ENCODE results near the gene KREMEN1.
"Not testable (repeated sequence)": the region's sequence is repeated elsewhere in the genome, so short reads cannot be mapped to it uniquely, and the experiment has no call there.

Gene KREMEN1

DNA sequence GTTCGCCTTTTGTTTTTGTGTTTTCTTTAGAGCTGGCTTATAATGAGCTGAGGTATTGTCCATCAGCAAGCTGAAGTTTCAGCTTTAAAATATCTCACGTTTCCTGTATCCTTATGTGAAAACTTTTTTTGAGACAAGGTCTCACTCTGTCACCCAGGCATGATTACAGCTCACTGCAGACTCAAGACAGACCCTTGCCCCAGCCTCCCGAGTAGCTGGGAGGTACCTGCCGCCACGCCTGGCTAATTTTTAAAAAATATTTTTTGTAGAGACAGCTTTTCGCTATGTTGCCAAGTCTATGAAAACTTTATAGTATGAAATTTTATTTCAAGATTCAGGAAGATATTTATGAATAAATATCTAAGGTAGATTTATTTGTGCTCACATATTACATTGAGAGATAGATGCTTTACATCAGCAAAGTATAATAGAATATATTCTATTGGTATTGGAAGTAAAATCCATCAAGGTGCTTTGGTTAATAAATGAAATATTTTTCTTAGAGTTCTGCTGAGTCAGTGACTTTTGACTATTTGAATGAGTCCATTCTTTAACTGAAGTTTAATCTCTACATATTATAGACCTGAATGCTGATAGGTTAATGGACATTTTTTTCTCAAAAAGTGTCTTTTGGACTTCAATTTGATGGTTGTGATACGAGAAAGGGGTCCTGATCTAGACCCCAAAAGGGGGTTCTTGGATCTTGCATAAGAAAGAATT lies 10.2 kb downstream of the KREMEN1 start:
- no peak for ATAC-seq (ENCODE audit: insufficient read depth, low read depth)
- Histone ChIP-seq H3K9ac (ENCODE audit: low read depth, low read length) (no peak overlapping the region), H3K27ac (ENCODE audit: low read length) (peak overlapping the region; percentile 47)

DNA sequence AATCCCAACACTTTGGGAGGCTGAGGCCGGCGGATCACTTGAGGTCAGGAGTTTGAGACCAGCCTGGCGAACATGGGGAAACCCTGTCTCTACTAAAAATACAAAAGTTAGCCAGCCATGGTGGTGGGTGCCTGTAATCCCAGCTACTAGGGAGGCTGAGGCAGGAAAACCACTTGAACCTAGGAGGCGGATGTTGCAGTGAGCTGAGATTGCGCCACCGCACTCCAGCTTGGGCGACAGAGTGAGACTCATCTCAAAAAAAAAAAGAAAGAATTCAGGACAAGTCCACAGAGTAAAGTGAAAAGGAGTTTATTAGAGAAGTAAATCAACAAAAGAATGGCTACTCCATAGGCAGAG lies 10.7 kb downstream of the KREMEN1 start:
- not testable (repeated sequence) for H3K36me3 ChIP-seq (ENCODE audit: insufficient read depth, low read length); H3K9me3 ChIP-seq (ENCODE audit: insufficient read depth, low read length, severe bottlenecking); ATAC-seq (ENCODE audit: insufficient read depth, low read depth); H3K4me3 ChIP-seq (ENCODE audit: low read depth in 1 of 2, low read length in 2 of 2); H3K9ac ChIP-seq (ENCODE audit: low read depth, low read length); H3K27me3 ChIP-seq (ENCODE audit: insufficient read depth, low read length, poor library complexity); H4K20me1 ChIP-seq (ENCODE audit: insufficient read depth, low read length); DNase-seq; H2AFZ ChIP-seq (ENCODE audit: low read depth, low read length); H3K4me2 ChIP-seq (ENCODE audit: insufficient read depth, low read length); H3K27ac ChIP-seq (ENCODE audit: low read length)
- peaks cover 79% of the 10 kb centered on the region for H3K79me2 ChIP-seq (ENCODE audit: insufficient read depth, low read length)
- H3K4me1 ChIP-seq (ENCODE audit: insufficient read depth, low read length), result peaks cover 39% of the 10 kb centered on the region

More for the DNA sequence above, 10.2 kb downstream of the KREMEN1 start:
- DNase-seq, result no peak
- Histone ChIP-seq H3K79me2 (ENCODE audit: insufficient read depth, low read length) (peaks cover 74% of the 10 kb centered on the region), H3K4me2 (ENCODE audit: insufficient read depth, low read length) (no peak overlapping the region), H3K4me3 (ENCODE audit: low read depth in 1 of 2, low read length in 2 of 2) (no peak overlapping the region), H3K9me3 (ENCODE audit: insufficient read depth, low read length, severe bottlenecking) (no peaks in the 10 kb centered on the region), H4K20me1 (ENCODE audit: insufficient read depth, low read length) (no peaks in the 10 kb centered on the region), H3K4me1 (ENCODE audit: insufficient read depth, low read length) (peaks cover 45% of the 10 kb centered on the region), H3K36me3 (ENCODE audit: insufficient read depth, low read length) (no peaks in the 10 kb centered on the region; the same call in 1 of the 2 replicates), H2AFZ (ENCODE audit: low read depth, low read length) (no peak overlapping the region), H3K27me3 (ENCODE audit: insufficient read depth, low read length, poor library complexity) (no peaks in the 10 kb centered on the region)
- TF ChIP-seq, protein P1, sequence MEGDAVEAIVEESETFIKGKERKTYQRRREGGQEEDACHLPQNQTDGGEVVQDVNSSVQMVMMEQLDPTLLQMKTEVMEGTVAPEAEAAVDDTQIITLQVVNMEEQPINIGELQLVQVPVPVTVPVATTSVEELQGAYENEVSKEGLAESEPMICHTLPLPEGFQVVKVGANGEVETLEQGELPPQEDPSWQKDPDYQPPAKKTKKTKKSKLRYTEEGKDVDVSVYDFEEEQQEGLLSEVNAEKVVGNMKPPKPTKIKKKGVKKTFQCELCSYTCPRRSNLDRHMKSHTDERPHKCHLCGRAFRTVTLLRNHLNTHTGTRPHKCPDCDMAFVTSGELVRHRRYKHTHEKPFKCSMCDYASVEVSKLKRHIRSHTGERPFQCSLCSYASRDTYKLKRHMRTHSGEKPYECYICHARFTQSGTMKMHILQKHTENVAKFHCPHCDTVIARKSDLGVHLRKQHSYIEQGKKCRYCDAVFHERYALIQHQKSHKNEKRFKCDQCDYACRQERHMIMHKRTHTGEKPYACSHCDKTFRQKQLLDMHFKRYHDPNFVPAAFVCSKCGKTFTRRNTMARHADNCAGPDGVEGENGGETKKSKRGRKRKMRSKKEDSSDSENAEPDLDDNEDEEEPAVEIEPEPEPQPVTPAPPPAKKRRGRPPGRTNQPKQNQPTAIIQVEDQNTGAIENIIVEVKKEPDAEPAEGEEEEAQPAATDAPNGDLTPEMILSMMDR (IDR thresholded peaks at IDR 0.05; ENCODE audit: borderline replicate concordance, extremely low read depth, low read length, poor library complexity, severe bottlenecking), result no peak
- TF ChIP-seq EZH2 (IDR thresholded peaks at IDR 0.05; ENCODE audit: borderline replicate concordance, low read depth, low read length, severe bottlenecking), result no peak

DNA sequence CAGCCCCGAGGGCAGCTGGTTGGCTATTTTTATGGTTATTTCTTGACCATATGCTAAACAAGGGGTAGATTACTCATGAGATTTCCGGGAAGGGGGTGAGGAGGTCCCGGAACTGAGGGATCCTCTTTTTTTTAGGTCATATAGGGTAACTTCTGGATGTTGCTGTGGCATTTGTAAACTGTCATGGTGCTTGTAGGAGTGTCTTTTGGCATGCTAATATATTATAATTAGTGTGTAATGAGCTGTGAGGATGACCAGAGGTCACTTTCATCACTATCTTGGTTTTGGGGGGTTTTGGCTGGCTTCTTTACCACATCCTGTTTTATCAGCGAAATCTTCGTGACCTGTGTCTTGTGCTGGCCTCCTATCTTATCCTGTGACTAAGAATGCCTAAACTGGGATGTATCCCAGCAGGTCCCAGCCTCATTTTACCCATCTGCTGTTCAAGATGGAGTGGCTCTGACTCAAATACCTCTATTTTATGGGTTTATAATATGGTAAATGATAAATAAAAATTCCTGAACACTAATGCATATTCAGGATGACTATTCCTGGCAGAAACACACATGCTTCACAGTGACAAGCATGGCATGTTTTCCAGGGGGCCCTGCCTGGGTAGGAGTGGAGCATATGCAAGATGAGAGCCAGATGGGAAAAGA lies 11.2 kb downstream of the KREMEN1 start:
- H3K27me3 ChIP-seq (ENCODE audit: insufficient read depth, low read length, poor library complexity), result no peaks in the 10 kb centered on the region
- peaks cover 34% of the 10 kb centered on the region for H3K4me1 ChIP-seq (ENCODE audit: insufficient read depth, low read length)
- H3K79me2 ChIP-seq (ENCODE audit: insufficient read depth, low read length), result peaks cover 84% of the 10 kb centered on the region
- no peaks in the 10 kb centered on the region for H4K20me1 ChIP-seq (ENCODE audit: insufficient read depth, low read length)
- TF ChIP-seq, protein P1 (IDR thresholded peaks at IDR 0.05; ENCODE audit: borderline replicate concordance, extremely low read depth, low read length, poor library complexity, severe bottlenecking), result no peak
- no peak for TF ChIP-seq EZH2 (IDR thresholded peaks at IDR 0.05; ENCODE audit: borderline replicate concordance, low read depth, low read length, severe bottlenecking)
- H2AFZ ChIP-seq (ENCODE audit: low read depth, low read length), result no peak overlapping the region
- H3K9me3 ChIP-seq (ENCODE audit: insufficient read depth, low read length, severe bottlenecking), result no peaks in the 10 kb centered on the region
- ATAC-seq (ENCODE audit: insufficient read depth, low read depth), result no peak
- no peak overlapping the region for H3K27ac ChIP-seq (ENCODE audit: low read length)
- no peak overlapping the region for H3K4me2 ChIP-seq (ENCODE audit: insufficient read depth, low read length)
- H3K9ac ChIP-seq (ENCODE audit: low read depth, low read length), result no peak overlapping the region
- no peak for DNase-seq
- H3K36me3 ChIP-seq (ENCODE audit: insufficient read depth, low read length), result no peaks in the 10 kb centered on the region; the same call in 1 of the 2 replicates
- H3K4me3 ChIP-seq (ENCODE audit: low read depth in 1 of 2, low read length in 2 of 2), result no peak overlapping the region

DNA sequence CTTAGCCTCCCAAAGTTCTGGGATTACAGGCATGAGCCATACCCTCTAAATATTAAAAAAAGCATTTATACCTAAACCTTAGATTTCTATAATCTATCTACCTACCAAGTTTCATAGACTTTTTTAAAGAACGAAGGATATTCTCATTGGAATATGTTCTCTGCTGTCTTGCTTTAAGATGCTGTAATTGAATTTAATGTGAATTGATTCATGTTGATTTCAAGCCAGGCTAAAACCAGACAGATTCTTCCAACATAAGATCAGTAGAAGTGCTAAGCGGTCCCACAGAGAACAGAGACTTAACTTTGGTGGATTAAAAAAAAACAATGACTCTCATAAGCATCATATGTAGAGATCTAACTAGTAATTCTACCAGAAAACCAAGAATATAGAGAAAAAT lies 14.2 kb downstream of the KREMEN1 start:
- Histone ChIP-seq H3K9me3 (ENCODE audit: insufficient read depth, low read length, severe bottlenecking) (no peaks in the 10 kb centered on the region), H3K79me2 (ENCODE audit: insufficient read depth, low read length) (peaks cover 88% of the 10 kb centered on the region), H3K27ac (ENCODE audit: low read length) (no peak overlapping the region), H3K4me1 (ENCODE audit: insufficient read depth, low read length) (0 out of 2 replicates have a peak, but pooled peaks cover 5% of the 10 kb centered on the region), H4K20me1 (ENCODE audit: insufficient read depth, low read length) (peaks cover 3% of the 10 kb centered on the region; the same call in 1 of the 2 replicates), H2AFZ (ENCODE audit: low read depth, low read length) (no peak overlapping the region), H3K4me2 (ENCODE audit: insufficient read depth, low read length) (no peak overlapping the region), H3K36me3 (ENCODE audit: insufficient read depth, low read length) (no peaks in the 10 kb centered on the region), H3K9ac (ENCODE audit: low read depth, low read length) (no peak overlapping the region), H3K27me3 (ENCODE audit: insufficient read depth, low read length, poor library complexity) (no peaks in the 10 kb centered on the region), H3K4me3 (ENCODE audit: low read depth in 1 of 2, low read length in 2 of 2) (no peak overlapping the region)
- ATAC-seq (ENCODE audit: insufficient read depth, low read depth), result no peak
- DNase-seq, result no peak
- TF ChIP-seq, protein P1 (IDR thresholded peaks at IDR 0.05; ENCODE audit: borderline replicate concordance, extremely low read depth, low read length, poor library complexity, severe bottlenecking), result no peak
- no peak for TF ChIP-seq EZH2 (IDR thresholded peaks at IDR 0.05; ENCODE audit: borderline replicate concordance, low read depth, low read length, severe bottlenecking)

Measured in DND-41 (cell line).